Stimulated activated CD8-positive, alpha-beta memory T cell treated with anti-CD3 and anti-CD28 coated beads, Interleukin-12 subunit alpha, Interleukin-12 subunit beta, amount 100 ng/mL, for 1 hour (primary cell): ENCODE results near the gene NOP10.
"Not testable (repeated sequence)": the region's sequence is repeated elsewhere in the genome, so short reads cannot be mapped to it uniquely, and the experiment has no call there.

Experiments used
- DNase-seq: peaks from one replicate; pipeline ENCODE4 v3.0.0-alpha.2; 2020; ENCODE audit warnings: low read depth

The NOP10 gene

GRCh38 chr15:34358948-34359347 is 16.0 kb upstream of the NOP10 start:
- no peak for DNase-seq

GRCh38 chr15:34358367-34358766 is 15.4 kb upstream of the NOP10 start:
- no peak for DNase-seq

- no peak for DNase-seq
Measured at GRCh38 chr15:34357653-34358052, 14.7 kb upstream of the NOP10 start.

GRCh38 chr15:34355241-34355640 is 12.3 kb upstream of the NOP10 start:
- DNase-seq, result no peak

GRCh38 chr15:34354286-34354685 is 11.3 kb upstream of the NOP10 start:
- DNase-seq, result no peak

- DNase-seq, result no peak
Measured at GRCh38 chr15:34353627-34354026, 10.7 kb upstream of the NOP10 start.

- not testable (repeated sequence) for DNase-seq
Measured at GRCh38 chr15:34352996-34353395, 10.1 kb upstream of the NOP10 start.

GRCh38 chr15:34349769-34350168 is 6.8 kb upstream of the NOP10 start:
- no peak for DNase-seq

- DNase-seq, result no peak
Measured at GRCh38 chr15:34348735-34349300, 5.9 kb upstream of the NOP10 start.

GRCh38 chr15:34347951-34348638 is 5.2 kb upstream of the NOP10 start:
- no peak for DNase-seq

GRCh38 chr15:34342213-34342736 is 661 bp downstream of the NOP10 start:
- not testable (repeated sequence) for DNase-seq

GRCh38 chr15:34341381-34342212 is 1.3 kb downstream of the NOP10 start:
- no peak for DNase-seq

- DNase-seq, result no peak
Measured at GRCh38 chr15:34339946-34340345, 3.0 kb downstream of the NOP10 start.

GRCh38 chr15:34338347-34338746 is 4.6 kb downstream of the NOP10 start:
- DNase-seq, result no peak

- peak; percentile 78 for DNase-seq
Measured at GRCh38 chr15:34337557-34338306, 5.2 kb downstream of the NOP10 start, which contains the start of gene SLC12A6. Gene SLC12A6, minus strand, starts transcription at chr15:34337781. Its CDS starts 1,101 bp downstream, at chr15:34336680.

- no peak for DNase-seq
Measured at GRCh38 chr15:34336991-34337556, 5.9 kb downstream of the NOP10 start.

- DNase-seq, result no peak
Measured at GRCh38 chr15:34336231-34336990, 6.5 kb downstream of the NOP10 start.

GRCh38 chr15:34335176-34336032 is 7.5 kb downstream of the NOP10 start:
- no peak for DNase-seq

- DNase-seq, result no peak
Measured at GRCh38 chr15:34334672-34335071, 8.3 kb downstream of the NOP10 start.

GRCh38 chr15:34332553-34333120 is 10.3 kb downstream of the NOP10 start:
- no peak for DNase-seq
